Measurements from ENCODE around the gene TRPC3. TPM values are rescaled to one million over a fixed set of nuclear protein-coding genes. Genes with fewer than 3 reads are reported as not detected.

Gene TRPC3
- total RNA-seq, 4 donors from 2014 or later: 0.67 to 1.1 TPM; not detected in 2

DNA sequence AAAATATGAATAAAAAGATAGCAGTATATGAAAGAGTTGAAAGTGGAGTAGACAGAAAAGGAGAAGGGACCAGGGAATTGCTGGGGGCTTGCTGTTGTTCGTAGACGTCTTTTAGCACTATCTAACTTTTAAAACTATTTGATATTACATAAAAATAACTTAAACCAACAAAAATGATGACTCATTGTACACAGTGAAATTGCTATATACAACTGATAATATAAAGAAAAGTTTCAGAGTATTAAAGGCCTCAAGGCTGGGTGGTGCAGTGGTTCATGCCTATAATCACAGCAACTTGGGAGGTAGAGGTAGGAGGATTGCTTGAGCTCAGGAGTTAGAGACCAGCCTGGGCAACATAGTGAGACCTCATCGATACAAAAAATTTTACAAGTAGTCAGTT lies 5.2 kb downstream of the TRPC3 start:
- Histone ChIP-seq H3K9me3 (no peaks in the 10 kb centered on the region), H3K27ac (no peak overlapping the region), H3K4me1 (peaks cover 0 to 15% (median 0%) of the 10 kb centered on the region in 4 donors), H3K36me3 (no peaks in the 10 kb centered on the region), H3K27me3 (peaks cover 0 to 3% of the 10 kb centered on the region in 2 donors), H3K4me3 (no peak overlapping the region)
- TF ChIP-seq POLR2A (IDR thresholded peaks at IDR 0.05): no peak
- TF ChIP-seq, protein P1, sequence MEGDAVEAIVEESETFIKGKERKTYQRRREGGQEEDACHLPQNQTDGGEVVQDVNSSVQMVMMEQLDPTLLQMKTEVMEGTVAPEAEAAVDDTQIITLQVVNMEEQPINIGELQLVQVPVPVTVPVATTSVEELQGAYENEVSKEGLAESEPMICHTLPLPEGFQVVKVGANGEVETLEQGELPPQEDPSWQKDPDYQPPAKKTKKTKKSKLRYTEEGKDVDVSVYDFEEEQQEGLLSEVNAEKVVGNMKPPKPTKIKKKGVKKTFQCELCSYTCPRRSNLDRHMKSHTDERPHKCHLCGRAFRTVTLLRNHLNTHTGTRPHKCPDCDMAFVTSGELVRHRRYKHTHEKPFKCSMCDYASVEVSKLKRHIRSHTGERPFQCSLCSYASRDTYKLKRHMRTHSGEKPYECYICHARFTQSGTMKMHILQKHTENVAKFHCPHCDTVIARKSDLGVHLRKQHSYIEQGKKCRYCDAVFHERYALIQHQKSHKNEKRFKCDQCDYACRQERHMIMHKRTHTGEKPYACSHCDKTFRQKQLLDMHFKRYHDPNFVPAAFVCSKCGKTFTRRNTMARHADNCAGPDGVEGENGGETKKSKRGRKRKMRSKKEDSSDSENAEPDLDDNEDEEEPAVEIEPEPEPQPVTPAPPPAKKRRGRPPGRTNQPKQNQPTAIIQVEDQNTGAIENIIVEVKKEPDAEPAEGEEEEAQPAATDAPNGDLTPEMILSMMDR (IDR thresholded peaks at IDR 0.05): no peak
- DNase-seq: no peak

- TF ChIP-seq, protein P1 (IDR thresholded peaks at IDR 0.05): no peak
- TF ChIP-seq POLR2A (IDR thresholded peaks at IDR 0.05): no peak
- no peaks in the 10 kb centered on the region for H3K9me3 ChIP-seq
- no peak overlapping the region for H3K27ac ChIP-seq
- no peaks in the 10 kb centered on the region for H3K36me3 ChIP-seq
- no peaks in the 10 kb centered on the region for H3K27me3 ChIP-seq
- H3K4me3 ChIP-seq: no peak overlapping the region
- no peak for DNase-seq
- H3K4me1 ChIP-seq: no peaks in the 10 kb centered on the region
Observed at GRCh38 chr4:121943941-121944340, 7.9 kb downstream of the TRPC3 start.

GRCh38 chr4:121939690-121940089 lies 12.2 kb downstream of the TRPC3 start:
- Histone ChIP-seq H3K4me1 (no peaks in the 10 kb centered on the region), H3K36me3 (no peaks in the 10 kb centered on the region), H3K27ac (no peak overlapping the region), H3K4me3 (no peak overlapping the region), H3K27me3 (no peaks in the 10 kb centered on the region), H3K9me3 (no peaks in the 10 kb centered on the region)
- DNase-seq: no peak
- TF ChIP-seq, protein P1 (IDR thresholded peaks at IDR 0.05): no peak
- TF ChIP-seq POLR2A (IDR thresholded peaks at IDR 0.05): no peak

DNA sequence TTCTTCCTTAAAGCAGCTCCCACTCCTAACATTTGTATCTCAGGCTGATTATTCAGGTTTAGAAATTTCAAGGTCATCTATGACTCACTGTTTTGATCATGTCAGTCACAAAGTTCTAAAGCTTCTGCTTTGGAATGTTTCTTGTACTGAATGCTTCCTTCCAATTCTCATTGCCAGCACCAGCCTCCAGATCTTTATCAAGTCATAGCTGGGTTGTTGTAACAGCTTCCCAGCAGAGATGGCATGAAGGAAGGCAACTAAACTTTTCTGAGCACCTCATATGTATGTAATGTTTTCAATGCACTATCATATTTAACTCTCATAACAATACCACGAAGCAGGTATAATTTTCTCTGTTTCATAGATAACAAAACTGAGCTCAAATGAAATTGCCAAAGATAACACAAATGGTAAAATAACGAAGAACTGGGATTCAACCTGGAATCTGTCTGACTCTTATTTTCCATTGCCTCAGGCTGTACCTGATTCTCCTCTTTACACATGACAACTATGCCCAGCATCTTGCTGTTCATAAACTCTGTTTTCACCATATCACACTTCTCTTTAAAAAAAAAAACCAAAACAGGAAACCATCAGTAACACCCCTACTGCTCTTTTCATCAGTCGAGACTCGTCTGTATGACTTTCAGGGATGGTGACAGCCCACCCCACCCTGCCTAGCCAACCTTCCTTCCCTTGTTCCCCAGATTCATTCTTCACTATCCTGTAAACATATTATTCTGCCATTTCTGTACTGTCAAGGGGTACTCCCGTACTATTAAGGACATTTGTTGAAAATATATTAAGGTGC lies 13.4 kb downstream of the TRPC3 start:
- H3K27me3 ChIP-seq: no peaks in the 10 kb centered on the region
- no peaks in the 10 kb centered on the region for H3K36me3 ChIP-seq
- TF ChIP-seq, protein P1 (IDR thresholded peaks at IDR 0.05): no peak
- TF ChIP-seq POLR2A (IDR thresholded peaks at IDR 0.05): no peak
- no peaks in the 10 kb centered on the region for H3K4me1 ChIP-seq
- no peaks in the 10 kb centered on the region for H3K9me3 ChIP-seq
- DNase-seq: no peak
- H3K4me3 ChIP-seq: no peak overlapping the region
- H3K27ac ChIP-seq: no peak overlapping the region

DNA sequence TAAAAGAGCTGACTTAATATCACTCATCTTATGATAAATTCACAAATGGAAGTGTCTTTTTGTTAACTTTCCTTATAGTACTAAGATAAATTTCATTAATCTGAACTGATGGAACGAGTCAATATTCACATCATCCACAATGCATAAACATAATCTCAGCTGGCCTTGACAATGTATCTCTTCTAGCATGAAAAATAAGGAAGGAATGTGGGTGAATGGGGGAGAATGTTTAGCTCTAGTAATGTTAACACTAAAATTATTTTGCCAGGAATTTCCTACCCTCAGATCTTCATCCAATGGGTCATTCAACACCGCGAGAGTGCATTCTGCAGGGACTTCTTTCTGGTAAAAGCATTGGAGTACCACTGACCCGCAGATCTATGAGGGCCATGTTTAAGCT lies 15.8 kb downstream of the TRPC3 start:
- no peak for TF ChIP-seq POLR2A (IDR thresholded peaks at IDR 0.05)
- TF ChIP-seq, protein P1 (IDR thresholded peaks at IDR 0.05): no peak
- no peak for DNase-seq
- H3K36me3 ChIP-seq: no peaks in the 10 kb centered on the region

More for the DNA sequence above, 15.8 kb downstream of the TRPC3 start:
- H3K9me3 ChIP-seq: no peaks in the 10 kb centered on the region
- H3K27ac ChIP-seq: no peak overlapping the region
- H3K4me1 ChIP-seq: no peaks in the 10 kb centered on the region
- no peaks in the 10 kb centered on the region for H3K27me3 ChIP-seq
- no peak overlapping the region for H3K4me3 ChIP-seq
